Measurements from ENCODE around the gene EVI5L.

GRCh38 chr19:7869910-7870511 lies 40.0 kb downstream of the EVI5L start:
- TF ChIP-seq CTCF (IDR thresholded peaks at IDR 0.05): no peak
- TF ChIP-seq POLR2A (IDR thresholded peaks at IDR 0.05): no peak
